Measurements from ENCODE around the gene MYO5B. TPM values are rescaled to one million over a fixed set of nuclear protein-coding genes. Genes with fewer than 3 reads are reported as not detected.

Gene MYO5B
- polyA plus RNA-seq, 1 donor (not counting 4 experiments of a cell fraction or from before 2014, with no cell fraction given), result 6.8 TPM

DNA sequence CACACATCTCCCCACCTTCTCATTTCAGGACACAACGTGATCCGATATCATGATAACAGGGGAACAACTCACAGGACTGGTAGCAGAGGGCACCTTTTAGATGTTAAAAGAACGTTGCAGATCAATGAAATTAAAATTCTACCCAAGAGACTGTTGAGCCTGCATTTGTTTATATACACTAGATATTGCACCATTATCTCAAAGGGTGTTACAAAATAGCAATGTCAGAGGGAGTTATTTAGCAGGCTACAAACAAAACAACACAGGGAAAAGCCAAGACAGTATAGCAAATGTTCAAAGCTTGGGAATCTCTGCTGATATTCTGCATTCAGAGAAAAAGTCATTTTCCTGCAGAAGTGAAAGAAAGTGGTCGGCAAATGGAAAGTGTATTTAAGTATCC lies 139.5 kb downstream of the MYO5B start:
- DNase-seq (ENCODE audit: low read depth, low spot score) (no peak), FAIRE-seq (no peak)
- peaks cover 3% of the 10 kb centered on the region for H3K27me3 ChIP-seq (ENCODE audit: control insufficient read depth, extremely low read depth, insufficient read depth, low read length)
- no peaks in the 10 kb centered on the region for H3K9me1 ChIP-seq (ENCODE audit: control insufficient read depth, extremely low read depth, insufficient read depth, low read length)
- no peak overlapping the region for H2AFZ ChIP-seq (ENCODE audit: control insufficient read depth, low read length)
- no peaks in the 10 kb centered on the region for H3K4me1 ChIP-seq (ENCODE audit: control insufficient read depth, extremely low read depth, insufficient read depth, low read length)
- no peak overlapping the region for H3K27ac ChIP-seq (ENCODE audit: control insufficient read depth, insufficient read depth, low read length)
- H3K9me3 ChIP-seq (ENCODE audit: control insufficient read depth, low read depth, low read length), result no peaks in the 10 kb centered on the region
- no peaks in the 10 kb centered on the region for H3K79me2 ChIP-seq (ENCODE audit: control insufficient read depth, insufficient read depth, low read length)
- H4K20me1 ChIP-seq (ENCODE audit: control insufficient read depth, extremely low read depth, insufficient read depth, low read length), result no peaks in the 10 kb centered on the region
- dilution Hi-C loops (cut with MboI; ENCODE audit: extremely low pct_ligation_motif_present, low sequenced_read_pairs), result no loop called here
- no peak overlapping the region for H3K9ac ChIP-seq (ENCODE audit: control insufficient read depth, extremely low read depth, insufficient read depth, low read length)
- no peak overlapping the region for H3K4me3 ChIP-seq (ENCODE audit: control insufficient read depth in 2 of 3, extremely low read depth in 1 of 3, insufficient read depth in 2 of 3, low read depth in 1 of 3, low read length in 3 of 3)
- no peak for TF ChIP-seq EZH2 (IDR thresholded peaks at IDR 0.05; ENCODE audit: low read length)
- TF ChIP-seq, protein P1, sequence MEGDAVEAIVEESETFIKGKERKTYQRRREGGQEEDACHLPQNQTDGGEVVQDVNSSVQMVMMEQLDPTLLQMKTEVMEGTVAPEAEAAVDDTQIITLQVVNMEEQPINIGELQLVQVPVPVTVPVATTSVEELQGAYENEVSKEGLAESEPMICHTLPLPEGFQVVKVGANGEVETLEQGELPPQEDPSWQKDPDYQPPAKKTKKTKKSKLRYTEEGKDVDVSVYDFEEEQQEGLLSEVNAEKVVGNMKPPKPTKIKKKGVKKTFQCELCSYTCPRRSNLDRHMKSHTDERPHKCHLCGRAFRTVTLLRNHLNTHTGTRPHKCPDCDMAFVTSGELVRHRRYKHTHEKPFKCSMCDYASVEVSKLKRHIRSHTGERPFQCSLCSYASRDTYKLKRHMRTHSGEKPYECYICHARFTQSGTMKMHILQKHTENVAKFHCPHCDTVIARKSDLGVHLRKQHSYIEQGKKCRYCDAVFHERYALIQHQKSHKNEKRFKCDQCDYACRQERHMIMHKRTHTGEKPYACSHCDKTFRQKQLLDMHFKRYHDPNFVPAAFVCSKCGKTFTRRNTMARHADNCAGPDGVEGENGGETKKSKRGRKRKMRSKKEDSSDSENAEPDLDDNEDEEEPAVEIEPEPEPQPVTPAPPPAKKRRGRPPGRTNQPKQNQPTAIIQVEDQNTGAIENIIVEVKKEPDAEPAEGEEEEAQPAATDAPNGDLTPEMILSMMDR (optimal IDR thresholded peaks at IDR 0.05 in 1 of 3, IDR thresholded peaks at IDR 0.05 in 1 of 3, conservative IDR thresholded peaks at IDR 0.05 in 1 of 3; ENCODE audit: extremely low read depth in 1 of 3, insufficient read depth in 2 of 3, low read length in 3 of 3), result no peak
- no peak overlapping the region for H3K4me2 ChIP-seq (ENCODE audit: control insufficient read depth, extremely low read depth, insufficient read depth, low read depth, low read length)
- H3K36me3 ChIP-seq (ENCODE audit: control insufficient read depth in 2 of 2, extremely low read depth in 1 of 2, insufficient read depth in 2 of 2, low read length in 2 of 2), result no peaks in the 10 kb centered on the region

DNA sequence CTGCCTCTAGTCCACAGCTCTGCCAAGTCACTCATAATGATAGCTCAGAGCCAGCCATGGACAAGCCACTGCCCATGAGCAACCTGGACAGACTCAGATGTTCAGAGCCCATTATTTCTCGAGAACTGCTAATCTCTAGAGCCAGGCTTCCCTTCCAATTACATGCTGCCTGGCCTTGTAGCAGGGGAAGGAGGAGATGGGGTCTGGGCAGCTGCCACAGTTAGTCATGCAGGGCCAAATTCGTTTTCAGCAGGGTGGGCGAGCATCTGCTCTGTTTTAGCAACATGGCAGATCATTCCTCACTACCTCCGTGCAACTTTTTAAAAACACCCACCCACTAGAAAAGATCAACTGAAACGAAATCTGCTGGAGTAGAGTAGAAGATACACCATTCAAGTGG lies 141.8 kb downstream of the MYO5B start:
- dilution Hi-C loops (cut with MboI; ENCODE audit: extremely low pct_ligation_motif_present, low sequenced_read_pairs), result no loop called here
- Histone ChIP-seq H3K4me2 (ENCODE audit: control insufficient read depth, extremely low read depth, insufficient read depth, low read depth, low read length) (no peak overlapping the region), H3K9me3 (ENCODE audit: control insufficient read depth, low read depth, low read length) (no peaks in the 10 kb centered on the region), H3K9me1 (ENCODE audit: control insufficient read depth, extremely low read depth, insufficient read depth, low read length) (no peaks in the 10 kb centered on the region), H3K9ac (ENCODE audit: control insufficient read depth, extremely low read depth, insufficient read depth, low read length) (no peak overlapping the region), H3K27me3 (ENCODE audit: control insufficient read depth, extremely low read depth, insufficient read depth, low read length) (peaks cover 3% of the 10 kb centered on the region), H4K20me1 (ENCODE audit: control insufficient read depth, extremely low read depth, insufficient read depth, low read length) (no peaks in the 10 kb centered on the region), H3K27ac (ENCODE audit: control insufficient read depth, insufficient read depth, low read length) (no peak overlapping the region), H3K36me3 (ENCODE audit: control insufficient read depth in 2 of 2, extremely low read depth in 1 of 2, insufficient read depth in 2 of 2, low read length in 2 of 2) (no peaks in the 10 kb centered on the region), H2AFZ (ENCODE audit: control insufficient read depth, low read length) (no peak overlapping the region), H3K4me3 (ENCODE audit: control insufficient read depth in 2 of 3, extremely low read depth in 1 of 3, insufficient read depth in 2 of 3, low read depth in 1 of 3, low read length in 3 of 3) (no peak overlapping the region), H3K4me1 (ENCODE audit: control insufficient read depth, extremely low read depth, insufficient read depth, low read length) (no peaks in the 10 kb centered on the region), H3K79me2 (ENCODE audit: control insufficient read depth, insufficient read depth, low read length) (no peaks in the 10 kb centered on the region)
- TF ChIP-seq, protein P1 (optimal IDR thresholded peaks at IDR 0.05 in 1 of 3, IDR thresholded peaks at IDR 0.05 in 1 of 3, conservative IDR thresholded peaks at IDR 0.05 in 1 of 3; ENCODE audit: extremely low read depth in 1 of 3, insufficient read depth in 2 of 3, low read length in 3 of 3), result no peak
- FAIRE-seq (no peak), DNase-seq (ENCODE audit: low read depth, low spot score) (no peak)

Measured in keratinocyte (primary cell).